GM12878 (cell line): Measurements from ENCODE around the gene ANO4. TPM values are rescaled to one million over a fixed set of nuclear protein-coding genes. Genes with fewer than 3 reads are reported as not detected.

Experiments used
- ATAC-seq: fragments of 200-7000 bp; cut with Tn5 transposase; 3 replicates; pipeline ENCODE4 v1.9.1; 2020; ENCODE audit warnings: mild to moderate bottlenecking, moderate library complexity
- BruUV-seq: library from RNA; stranded (reverse); fragments of 400-500 nt; replicated peaks from 2 replicates; lab custom pipeline; 2021; lab: Mats Ljungman, UMichigan
- CTCF ChIA-PET: fragments of 300-600 bp; sonication (Branson Sonifier 250); formaldehyde crosslinking; extraction: SDS; loops from one replicate; lab custom pipeline; 2021; ENCODE audit warnings: inconsistent platforms; lab: Yijun Ruan, JAX
- POLR2A ChIA-PET: fragments of 350-600 bp; formaldehyde crosslinking; extraction: SDS; loops from one replicate; lab custom pipeline; 2021; ENCODE audit warnings: inconsistent platforms; lab: Charles Lee
- RAD21 ChIA-PET: fragments of 300-600 bp; sonication (Branson Sonifier 250); formaldehyde crosslinking; loops from one replicate; lab custom pipeline; 2023; ENCODE audit warnings: antibody characterized with exemption; ENCODE audit not compliant: unreplicated experiment; lab: Charles Lee
- SMC1A ChIA-PET: fragments of 300-600 bp; sonication (Branson Sonifier 250); formaldehyde crosslinking; loops from one replicate; lab custom pipeline; 2023; ENCODE audit not compliant: unreplicated experiment, uncharacterized antibody; lab: Charles Lee
- DNase-seq: peaks from one replicate; pipeline ENCODE4 v3.0.0-alpha.2; 2011; ENCODE audit warnings: low read depth, low spot score
- FAIRE-seq: peaks from 3 replicates; lab custom pipeline; 2011; peaks lifted over from hg19 to GRCh38; lab: Jason Lieb, UNC
- H2AFZ ChIP-seq: 2 replicates; pipeline ENCODE4 v1.6.0; 2011; ENCODE audit warnings: low read depth, low read length, control low read depth; ENCODE audit not compliant: control insufficient read depth
- H3K27ac ChIP-seq: 2 replicates; pipeline ENCODE4 v1.5.1; 2011; ENCODE audit warnings: control low read depth; ENCODE audit not compliant: control insufficient read depth, insufficient read depth
- H3K27me3 ChIP-seq, 2 experiments: replicated peaks in 1 of 2; 2 replicates each; pipeline versions ENCODE4 v1.6.0 to v1.6.1; 2011; ENCODE audit warnings: low read length in 1 of 2; ENCODE audit not compliant: control insufficient read depth in 2 of 2, insufficient read depth in 2 of 2
- H3K36me3 ChIP-seq, 2 experiments: 2 replicates each; pipeline ENCODE4 v1.5.1; 2011; ENCODE audit warnings: low read length in 1 of 2; ENCODE audit not compliant: control insufficient read depth in 2 of 2, insufficient read depth in 2 of 2
- H3K4me1 ChIP-seq: 2 replicates; pipeline ENCODE4 v1.6.1; 2011; ENCODE audit warnings: mild to moderate bottlenecking, low read length, moderate library complexity, mixed read lengths; ENCODE audit not compliant: control insufficient read depth, insufficient read depth
- H3K4me2 ChIP-seq: 2 replicates; pipeline ENCODE4 v1.6.0; 2011; ENCODE audit warnings: control low read depth; ENCODE audit not compliant: control insufficient read depth, insufficient read depth
- H3K4me3 ChIP-seq: fragments of 200-600 bp; sonication (generic); 2 replicates; pipeline ENCODE4 v1.5.1; 2016
- H3K79me2 ChIP-seq: 2 replicates; pipeline ENCODE4 v1.6.0; 2011; ENCODE audit warnings: low read length; ENCODE audit not compliant: control insufficient read depth, insufficient read depth
- H3K9ac ChIP-seq: 2 replicates; pipeline ENCODE4 v1.8.0; 2011; ENCODE audit warnings: low read length, control low read depth, mixed read lengths; ENCODE audit not compliant: control insufficient read depth, insufficient read depth
- H3K9me3 ChIP-seq: replicated peaks from 3 replicates; pipeline ENCODE4 v1.5.1; 2011; ENCODE audit warnings: mild to moderate bottlenecking, low read length; ENCODE audit not compliant: control insufficient read depth, insufficient read depth
- H4K20me1 ChIP-seq: 2 replicates; pipeline ENCODE4 v1.6.0; 2011; ENCODE audit not compliant: control insufficient read depth, insufficient read depth
- MXI1 ChIP-seq: fragments of 150-350 bp; IDR thresholded peaks from 2 replicates; pipeline ENCODE4 v1.6.1; 2011; ENCODE audit warnings: low read depth, mild to moderate bottlenecking, inconsistent platforms, low read length, improper control_type of control experiment
- PML ChIP-seq: IDR thresholded peaks from 2 replicates; pipeline ENCODE4 v1.6.1; 2012; ENCODE audit warnings: low read length, inconsistent platforms
- ZBED1 ChIP-seq: IDR thresholded peaks from 2 replicates; pipeline ENCODE4 v1.6.1; 2016; ENCODE audit warnings: borderline replicate concordance
- WGBS: methylation state at CpG from one replicate; pipeline ENCODE4 v1.1.6; 2016; ENCODE audit warnings: low lambda C conversion rate; ENCODE audit not compliant: insufficient replicate concordance, insufficient coverage; ENCODE audit errors: missing lambda C conversion rate; 5-methylcytosine and 5-hydroxymethylcytosine counted together
- in situ Hi-C: fragments of 300-500 bp; cut with MboI; formaldehyde crosslinking; loops from 9 replicates; pipeline ENCODE4 v1.14.3; 2018; ENCODE audit warnings: mixed read lengths
- intact Hi-C: fragments of 100-400 bp; cut with micrococcal nuclease; formaldehyde crosslinking; loops from one replicate; pipeline ENCODE4 v1.14.2; 2022; ENCODE audit not compliant: unreplicated experiment
- polyA plus RNA-seq, 11 experiments: library from polyadenylated mRNA; depleted of rRNA in 4 of 11; unstranded in 6 of 11; stranded (reverse) in 5 of 11; fragments of >200 nt; fragmentation: Nextera tagmentation in 4 of 11; fragmentation: Illumina TruSeq in 1 of 11; extraction: Ambion mirVana in 4 of 11; extraction: Trizol in 1 of 11; gene quantifications; 1 replicate in 1 of 11; 2 replicates in 10 of 11; pipeline versions ENCODE4 v1.2.1 to v1.2.3, GENCODE V29; 2011 to 2016; ENCODE audit warnings: inconsistent platforms in 2 of 11, missing spikeins in 2 of 11, low read depth in 1 of 11
- total RNA-seq, 4 experiments: library from RNA; depleted of rRNA in 3 of 4; stranded (reverse); fragments of >200 nt in 3 of 4; fragmentation: Illumina TruSeq in 1 of 4; extraction: Trizol in 1 of 4; gene quantifications; 2 replicates each; pipeline versions ENCODE4 v1.2.1 to v1.2.3, GENCODE V29; 2013 to 2021
- TF ChIP-seq, protein P1 (sequence below): fragments of 450-650 bp; IDR thresholded peaks from 2 replicates; pipeline ENCODE4 v1.6.1; 2017; ENCODE audit warnings: borderline replicate concordance
- TF ChIP-seq, protein P2 (sequence below): fragments of 450-650 bp; conservative IDR thresholded peaks from 2 replicates; pipeline ENCODE4 v1.6.1; 2017; ENCODE audit warnings: mild to moderate bottlenecking, moderate library complexity

Gene ANO4
- total and polyA plus RNA-seq, 10 of the 15 experiments (the other 5 are each of a cell fraction or from before 2014, with no cell fraction given), result not detected

DNA sequence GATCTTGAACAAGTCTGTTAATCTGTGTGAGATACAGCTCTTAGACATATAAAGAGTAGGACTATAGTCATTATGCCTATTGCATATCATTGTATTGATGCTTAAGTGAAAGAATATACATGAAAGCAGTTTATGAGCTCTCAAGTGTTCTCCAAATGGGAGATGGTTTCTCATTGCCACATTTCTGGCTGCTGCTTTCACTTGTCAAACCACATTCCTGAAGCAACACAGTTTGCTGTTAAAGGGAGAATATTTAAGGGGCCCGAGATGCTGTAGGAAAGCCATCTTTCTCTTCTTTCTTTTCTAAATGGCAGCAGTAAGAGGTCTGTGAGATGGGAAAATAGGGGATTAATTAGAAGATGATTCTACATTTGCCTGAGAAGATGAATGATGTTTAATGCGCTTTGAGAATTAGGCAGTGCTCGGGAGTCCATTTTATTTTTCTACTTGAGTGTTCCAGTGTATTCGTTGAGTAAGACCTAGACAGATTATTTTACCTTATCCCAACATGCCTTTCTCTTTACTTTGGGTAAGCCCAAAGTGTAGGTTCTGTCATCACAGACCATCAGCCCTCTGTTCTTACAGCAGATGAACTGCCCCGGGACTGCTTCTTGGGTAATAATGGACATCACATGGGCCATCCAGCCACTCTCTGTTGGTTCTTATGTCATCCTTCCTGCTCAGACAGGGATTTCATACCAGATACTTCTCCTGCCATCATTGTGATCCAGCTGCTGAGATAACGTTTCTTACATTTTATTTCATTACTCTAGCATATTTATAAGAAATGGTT is 35.6 kb downstream of the ANO4 start:
- no TSS peak for BruUV-seq
- in situ Hi-C loops, result no loop called here

More for the DNA sequence above, 35.6 kb downstream of the ANO4 start:
- H3K4me2 ChIP-seq, result no peak overlapping the region
- no peak overlapping the region for H2AFZ ChIP-seq
- H3K9me3 ChIP-seq, result no peaks in the 10 kb centered on the region
- no peak for ATAC-seq
- POLR2A ChIA-PET, result no interaction called here
- SMC1A ChIA-PET, result interaction anchor here (2.3 kb wide), 1 partner anchor 494 kb away, joined by 11 read pairs; no protein-coding TSS in a partner anchor
- CTCF ChIA-PET, result interaction anchor here (1.3 to 3.7 kb wide), 2 partner anchors 12 to 493 kb away, joined by 3 to 19 read pairs; no protein-coding TSS in a partner anchor
- RAD21 ChIA-PET, result no interaction called here
- H3K4me1 ChIP-seq, result no peaks in the 10 kb centered on the region
- H3K4me3 ChIP-seq, result no peak overlapping the region
- no peaks in the 10 kb centered on the region for H4K20me1 ChIP-seq
- H3K9ac ChIP-seq, result no peak overlapping the region
- TF ChIP-seq PML, result no peak
- TF ChIP-seq, protein P1, sequence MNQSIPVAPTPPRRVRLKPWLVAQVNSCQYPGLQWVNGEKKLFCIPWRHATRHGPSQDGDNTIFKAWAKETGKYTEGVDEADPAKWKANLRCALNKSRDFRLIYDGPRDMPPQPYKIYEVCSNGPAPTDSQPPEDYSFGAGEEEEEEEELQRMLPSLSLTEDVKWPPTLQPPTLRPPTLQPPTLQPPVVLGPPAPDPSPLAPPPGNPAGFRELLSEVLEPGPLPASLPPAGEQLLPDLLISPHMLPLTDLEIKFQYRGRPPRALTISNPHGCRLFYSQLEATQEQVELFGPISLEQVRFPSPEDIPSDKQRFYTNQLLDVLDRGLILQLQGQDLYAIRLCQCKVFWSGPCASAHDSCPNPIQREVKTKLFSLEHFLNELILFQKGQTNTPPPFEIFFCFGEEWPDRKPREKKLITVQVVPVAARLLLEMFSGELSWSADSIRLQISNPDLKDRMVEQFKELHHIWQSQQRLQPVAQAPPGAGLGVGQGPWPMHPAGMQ, result no peak
- no peak for TF ChIP-seq ZBED1
- no peak for TF ChIP-seq MXI1
- TF ChIP-seq, protein P2, sequence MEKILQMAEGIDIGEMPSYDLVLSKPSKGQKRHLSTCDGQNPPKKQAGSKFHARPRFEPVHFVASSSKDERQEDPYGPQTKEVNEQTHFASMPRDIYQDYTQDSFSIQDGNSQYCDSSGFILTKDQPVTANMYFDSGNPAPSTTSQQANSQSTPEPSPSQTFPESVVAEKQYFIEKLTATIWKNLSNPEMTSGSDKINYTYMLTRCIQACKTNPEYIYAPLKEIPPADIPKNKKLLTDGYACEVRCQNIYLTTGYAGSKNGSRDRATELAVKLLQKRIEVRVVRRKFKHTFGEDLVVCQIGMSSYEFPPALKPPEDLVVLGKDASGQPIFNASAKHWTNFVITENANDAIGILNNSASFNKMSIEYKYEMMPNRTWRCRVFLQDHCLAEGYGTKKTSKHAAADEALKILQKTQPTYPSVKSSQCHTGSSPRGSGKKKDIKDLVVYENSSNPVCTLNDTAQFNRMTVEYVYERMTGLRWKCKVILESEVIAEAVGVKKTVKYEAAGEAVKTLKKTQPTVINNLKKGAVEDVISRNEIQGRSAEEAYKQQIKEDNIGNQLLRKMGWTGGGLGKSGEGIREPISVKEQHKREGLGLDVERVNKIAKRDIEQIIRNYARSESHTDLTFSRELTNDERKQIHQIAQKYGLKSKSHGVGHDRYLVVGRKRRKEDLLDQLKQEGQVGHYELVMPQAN, result no peak
- no peaks in the 10 kb centered on the region for H3K27me3 ChIP-seq
- no peak for FAIRE-seq
- intact Hi-C loops, result no loop called here
- H3K36me3 ChIP-seq, result no peaks in the 10 kb centered on the region
- H3K27ac ChIP-seq, result no peak overlapping the region
- DNase-seq, result no peak
- H3K79me2 ChIP-seq, result no peaks in the 10 kb centered on the region
- WGBS, result 32% methylated on average over 6 of the region's 6 CpGs
